UCSD-AML1 (cell line): ENCODE results near the gene TULP3.
A peak's percentile ranks its signal among the peaks of the same experiment; 100 is the strongest.

ENCODE experiments used
- DNase-seq: peaks from one replicate; lab custom pipeline; 2025; ENCODE audit not compliant: unreplicated experiment; lab: John Stamatoyannopoulos, UW

TULP3 gene

DNA sequence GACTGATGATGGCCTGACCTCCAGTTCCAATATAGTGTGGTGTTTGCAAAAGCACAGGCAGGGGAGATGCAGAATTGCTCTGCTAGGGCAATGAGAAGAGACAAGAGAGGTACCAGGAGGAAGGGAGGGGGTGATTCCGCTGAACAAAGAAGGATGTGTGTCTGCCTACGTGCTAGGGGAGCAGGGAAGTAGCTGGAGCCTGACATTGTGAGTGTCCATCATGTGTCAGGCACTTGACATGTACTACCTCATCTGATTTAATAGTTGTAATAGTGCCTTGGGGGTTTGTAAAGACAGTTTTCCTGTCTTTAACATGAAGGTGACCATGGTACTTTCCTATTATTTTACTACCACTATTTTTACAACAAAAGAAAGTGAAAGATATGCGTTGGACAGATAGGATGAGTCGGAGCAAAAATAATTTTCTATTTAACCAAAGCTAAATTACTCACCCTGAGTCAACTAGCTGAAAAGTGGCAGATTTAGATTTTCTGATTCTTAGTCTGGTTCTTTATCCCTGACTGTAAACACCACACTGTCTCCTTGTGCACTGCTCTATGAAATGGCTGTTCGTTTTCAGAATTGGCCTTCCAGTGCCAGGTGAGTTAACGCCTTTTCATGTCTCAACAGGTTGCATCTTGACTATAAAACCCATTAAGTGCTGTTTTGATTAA is 34.8 kb downstream of the TULP3 start:
- DNase-seq: no peak

DNA sequence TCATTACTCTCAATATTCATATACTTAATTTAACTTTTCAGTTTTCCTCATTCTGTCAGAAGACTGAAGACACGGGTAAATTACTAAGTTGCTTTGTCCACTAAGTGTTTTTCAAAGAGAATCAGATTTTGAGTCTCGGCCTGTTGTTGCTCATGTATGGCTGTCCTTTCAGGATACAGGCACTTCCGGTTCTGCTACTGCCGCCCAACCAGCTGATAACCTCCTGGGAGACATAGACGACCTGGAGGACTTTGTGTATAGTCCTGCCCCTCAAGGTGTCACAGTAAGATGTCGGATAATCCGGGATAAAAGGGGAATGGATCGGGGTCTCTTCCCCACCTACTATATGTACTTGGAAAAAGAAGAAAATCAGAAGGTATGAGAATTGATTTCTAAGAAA is 40.2 kb downstream of the TULP3 start:
- no peak for DNase-seq

DNA sequence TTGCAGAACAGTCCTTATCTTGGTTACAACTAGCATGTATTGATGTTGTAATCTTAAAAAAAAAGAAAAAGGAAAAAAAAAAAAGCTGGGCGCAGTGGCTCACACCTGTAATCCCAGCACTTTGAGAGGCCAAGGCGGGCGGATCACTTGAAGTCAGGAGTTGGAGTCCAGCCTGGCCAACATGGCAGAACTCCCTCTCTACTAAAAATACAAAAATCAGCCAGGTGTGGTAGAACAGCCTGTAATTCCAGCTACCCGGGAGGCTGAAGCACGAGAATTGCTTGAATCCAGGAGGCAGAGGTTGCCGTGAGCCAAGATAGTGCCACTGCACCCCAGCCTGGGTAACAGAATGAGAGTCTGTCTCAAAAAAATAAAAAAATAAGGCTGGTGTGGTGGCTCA is 42.9 kb downstream of the TULP3 start:
- DNase-seq: no peak

DNA sequence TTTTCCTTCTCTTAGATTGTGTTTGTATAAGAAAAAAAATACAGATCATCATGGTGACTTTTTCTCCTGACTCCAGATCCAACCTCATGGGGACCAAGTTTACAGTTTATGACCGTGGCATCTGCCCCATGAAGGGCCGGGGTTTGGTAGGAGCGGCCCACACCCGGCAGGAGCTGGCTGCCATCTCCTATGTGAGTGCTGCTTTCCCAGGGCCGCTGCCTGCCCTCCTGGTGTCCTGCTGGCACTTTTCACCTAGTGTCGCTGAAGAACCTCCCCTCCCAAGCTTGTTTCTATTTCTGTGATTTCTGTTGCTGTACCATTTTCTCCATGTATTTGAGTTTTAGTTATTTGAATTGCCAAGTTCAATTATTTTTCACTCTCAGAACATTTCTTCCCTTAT is 43.7 kb downstream of the TULP3 start:
- DNase-seq: no peak

DNA sequence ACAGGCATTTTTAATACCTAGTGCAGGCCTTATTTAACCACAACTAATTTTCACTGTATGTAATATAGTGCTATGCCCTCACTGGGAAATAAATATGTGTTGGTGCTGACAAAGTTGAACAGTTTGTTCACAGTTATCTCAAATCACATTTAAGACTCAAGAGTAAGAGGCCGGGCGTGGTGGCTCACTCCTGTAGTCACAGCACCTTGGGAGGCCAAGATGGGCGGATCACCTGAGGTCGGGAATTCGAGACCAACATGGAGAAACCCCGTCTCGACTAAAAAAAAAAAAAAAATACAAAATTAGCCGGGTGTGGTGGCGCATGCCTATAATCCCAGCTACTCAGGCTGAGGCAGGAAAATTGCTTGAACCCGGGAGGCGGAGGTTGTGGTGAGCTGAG is 45.6 kb downstream of the TULP3 start:
- no peak for DNase-seq

DNA sequence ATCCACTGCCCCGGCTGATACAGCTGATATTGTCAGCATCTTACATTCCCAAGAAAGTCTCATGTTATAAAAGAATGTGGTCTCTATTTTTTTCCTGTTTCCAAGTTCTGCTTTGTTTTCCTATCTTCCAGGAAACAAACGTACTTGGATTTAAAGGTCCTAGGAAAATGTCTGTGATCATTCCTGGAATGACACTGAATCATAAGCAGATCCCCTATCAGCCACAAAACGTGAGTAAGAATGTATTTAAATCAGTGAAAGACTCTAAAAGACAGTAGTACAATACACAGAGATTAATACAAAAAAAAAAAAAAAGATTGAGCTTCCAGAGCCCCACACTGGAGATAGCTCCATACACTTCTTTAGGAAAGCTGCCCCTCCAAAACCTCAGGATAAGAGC is 46.8 kb downstream of the TULP3 start:
- DNase-seq: no peak

DNA sequence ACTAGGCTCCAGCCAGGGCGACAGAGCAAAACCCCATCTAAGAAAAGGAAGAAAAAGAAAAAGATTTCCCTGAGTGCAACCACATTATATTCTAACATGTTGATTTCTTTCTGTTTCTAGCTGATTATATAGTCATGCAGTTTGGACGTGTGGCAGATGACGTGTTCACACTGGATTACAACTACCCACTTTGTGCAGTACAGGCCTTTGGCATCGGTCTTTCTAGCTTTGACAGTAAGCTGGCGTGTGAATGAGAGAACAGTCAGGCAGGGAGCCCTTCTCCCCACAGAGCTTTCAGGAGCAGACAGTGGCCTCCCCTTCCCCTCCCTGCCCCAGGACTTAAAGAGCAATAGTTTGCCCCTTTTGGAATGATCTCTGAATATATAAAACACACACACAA is 48.5 kb downstream of the TULP3 start:
- DNase-seq: no peak

DNA sequence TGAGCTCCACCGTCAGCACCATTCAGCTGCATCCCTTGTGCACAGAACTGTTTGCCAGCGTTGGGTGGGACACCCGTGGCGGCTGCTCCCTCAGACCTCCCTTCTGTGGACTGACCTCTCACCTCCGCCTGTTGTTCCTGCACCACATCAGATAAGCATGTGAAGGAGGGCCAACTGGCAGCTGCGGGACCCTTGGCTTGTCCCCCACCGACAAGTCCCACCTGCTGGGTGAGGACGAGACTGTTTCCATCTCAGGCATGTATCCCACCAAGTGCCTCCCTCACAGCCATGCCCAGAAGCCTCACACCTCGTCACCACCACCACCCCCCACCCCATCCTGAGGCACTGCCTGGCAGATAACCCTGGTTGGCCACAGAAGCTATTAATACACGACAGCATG is 49.9 kb downstream of the TULP3 start:
- no peak for DNase-seq

DNA sequence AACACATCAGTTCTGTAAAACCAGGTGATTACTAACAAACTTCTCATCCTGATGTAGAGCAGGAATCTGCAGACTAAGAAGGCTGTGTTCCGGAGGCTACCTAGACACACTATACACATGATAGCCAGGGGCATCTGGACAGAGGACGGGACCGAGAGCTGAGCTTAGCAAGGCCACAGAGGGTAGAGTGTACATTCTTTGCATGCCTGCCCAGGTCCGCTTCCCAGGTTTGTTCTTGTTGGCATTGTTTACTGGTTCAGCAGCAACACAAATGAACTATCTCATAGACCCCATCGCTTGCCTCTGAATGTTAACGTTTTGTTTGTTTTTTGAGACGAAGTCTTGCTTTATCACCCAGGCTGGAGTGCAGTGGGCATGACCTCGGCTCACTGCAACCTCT is 50.8 kb downstream of the TULP3 start:
- no peak for DNase-seq

DNA sequence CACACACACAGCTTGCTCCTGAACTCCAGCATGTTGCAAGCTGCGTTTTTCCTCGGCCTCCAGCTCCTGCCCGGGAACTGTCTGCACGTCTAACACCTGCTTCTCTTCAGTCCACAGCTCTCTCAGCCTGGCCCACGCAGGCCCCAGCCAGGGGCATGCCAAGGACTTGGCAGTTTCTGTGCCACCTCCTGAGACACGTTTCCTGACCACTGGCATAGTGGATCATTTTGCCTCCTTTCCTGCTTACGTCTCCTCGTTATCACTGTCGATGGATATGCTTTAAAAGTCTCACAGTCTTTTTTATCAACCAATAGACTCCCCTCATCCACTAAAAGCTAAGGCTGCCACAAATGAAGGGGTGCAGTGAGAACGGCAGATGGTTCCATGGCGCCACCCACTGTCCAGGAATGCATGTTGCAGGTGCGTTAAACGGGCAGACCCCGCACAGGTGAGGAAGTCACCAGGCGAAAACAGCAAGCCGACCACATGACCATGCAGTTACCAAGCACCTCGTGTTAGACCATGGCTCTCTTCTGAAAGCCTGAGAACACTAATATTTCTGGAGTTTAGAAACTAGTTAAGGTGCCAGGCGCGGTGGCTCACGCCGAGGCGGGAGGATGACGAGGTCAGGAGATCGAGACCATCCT is 53.8 kb downstream of the TULP3 start:
- DNase-seq: peak; percentile 54

DNA sequence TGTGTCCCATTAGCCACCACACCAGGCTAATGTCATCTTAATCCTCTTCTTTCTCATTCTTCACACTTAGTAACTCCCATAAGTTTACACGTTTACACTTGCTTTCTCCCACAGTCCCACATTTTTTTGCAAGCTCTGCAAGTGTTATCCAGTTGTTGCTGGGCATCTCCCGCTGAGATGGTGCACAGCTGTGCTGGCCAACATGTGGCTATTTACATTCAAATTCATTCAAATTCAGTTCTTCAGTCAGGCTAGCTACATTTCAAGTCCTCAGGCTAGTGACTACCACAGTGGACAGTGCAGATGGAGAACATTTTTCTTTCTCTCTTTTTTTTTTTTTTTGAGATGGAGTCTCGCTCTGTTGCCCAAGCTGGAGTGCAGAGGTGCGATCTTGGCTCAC is 58.7 kb downstream of the TULP3 start:
- no peak for DNase-seq

DNA sequence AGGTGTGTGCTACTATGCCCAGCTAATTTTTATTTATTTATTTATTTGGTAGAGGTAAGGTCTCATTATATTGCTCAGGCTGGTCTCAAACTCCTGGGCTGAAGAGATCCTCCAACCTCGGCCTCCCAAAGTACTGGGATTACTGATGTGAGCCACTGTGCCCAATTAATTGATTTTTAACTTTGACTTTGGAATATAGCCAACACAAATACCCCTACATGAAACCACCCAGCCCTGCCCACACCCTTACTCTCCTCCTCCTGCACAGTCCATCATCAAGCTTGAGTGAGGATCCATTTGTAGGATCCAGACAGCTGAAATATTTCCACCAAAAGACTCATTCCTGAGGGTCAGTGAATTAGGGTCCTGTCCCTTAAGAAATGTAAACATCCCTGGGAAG is 65.2 kb downstream of the TULP3 start:
- no peak for DNase-seq

DNA sequence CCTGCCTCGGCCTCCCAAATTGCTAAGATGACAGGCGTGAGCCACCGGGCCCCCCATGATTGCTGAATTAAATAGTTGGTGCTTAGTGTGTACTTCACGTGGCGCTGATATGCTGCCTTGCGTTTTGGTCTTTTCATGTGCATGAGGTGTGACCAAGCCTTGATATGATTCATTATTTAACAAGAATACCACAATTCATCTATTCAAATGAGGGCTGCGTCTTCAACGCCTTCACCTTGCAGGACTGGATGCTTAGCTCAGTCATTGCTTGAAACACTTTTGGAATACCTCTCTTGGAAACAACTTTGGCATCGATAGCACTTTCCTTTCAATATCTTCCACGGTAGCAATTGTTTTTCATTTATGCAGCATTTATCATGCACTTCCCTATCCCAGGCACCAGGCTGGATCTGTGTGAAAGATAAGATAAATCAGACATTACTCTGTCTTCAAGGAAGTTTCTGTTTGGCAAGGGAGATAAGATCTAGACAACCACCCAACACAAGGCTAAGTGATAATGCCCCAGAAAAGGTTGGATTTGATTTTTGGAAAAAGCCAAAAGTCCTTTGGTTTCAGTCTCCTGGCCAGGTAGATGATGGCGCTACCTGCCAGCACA is 67.2 kb downstream of the TULP3 start:
- no peak for DNase-seq

DNA sequence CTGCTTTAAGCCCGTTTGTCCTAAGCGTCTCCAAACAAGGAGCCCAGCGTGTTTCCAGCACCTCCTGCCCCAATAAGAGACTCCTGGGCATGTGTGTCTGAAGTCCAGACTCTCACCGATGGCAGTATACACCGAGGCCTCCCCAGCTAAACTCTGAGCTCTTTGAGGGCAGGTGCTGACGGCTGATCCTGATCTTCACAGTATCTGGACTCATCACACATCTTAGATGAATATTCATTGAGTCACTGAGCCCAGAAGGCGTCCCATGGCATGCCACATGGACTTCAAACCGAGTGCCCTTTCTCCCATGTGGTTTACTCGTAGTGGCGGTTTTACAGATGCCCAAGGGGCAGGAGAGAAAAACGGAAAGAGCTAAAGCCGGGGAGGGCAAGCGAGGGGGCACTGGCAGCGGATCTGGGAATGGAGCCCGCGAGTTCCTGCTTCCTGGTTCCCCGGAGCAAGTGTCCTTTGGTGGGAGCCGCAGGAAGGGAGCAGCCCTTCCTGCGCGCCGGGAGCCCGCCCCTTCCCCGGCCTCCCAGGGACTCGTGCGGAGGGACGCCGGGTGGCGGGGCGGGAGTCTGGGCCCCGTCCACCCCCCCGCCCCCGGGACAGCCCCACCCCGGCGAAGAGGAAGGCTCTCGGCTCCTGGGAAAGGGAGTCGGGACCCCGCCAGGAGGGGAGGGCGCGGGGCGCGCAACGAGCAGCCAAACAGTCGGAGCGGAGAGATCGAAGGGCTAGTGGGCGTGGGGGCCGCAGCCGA is 67.9 kb downstream of the TULP3 start:
- DNase-seq: peak; percentile 67

DNA sequence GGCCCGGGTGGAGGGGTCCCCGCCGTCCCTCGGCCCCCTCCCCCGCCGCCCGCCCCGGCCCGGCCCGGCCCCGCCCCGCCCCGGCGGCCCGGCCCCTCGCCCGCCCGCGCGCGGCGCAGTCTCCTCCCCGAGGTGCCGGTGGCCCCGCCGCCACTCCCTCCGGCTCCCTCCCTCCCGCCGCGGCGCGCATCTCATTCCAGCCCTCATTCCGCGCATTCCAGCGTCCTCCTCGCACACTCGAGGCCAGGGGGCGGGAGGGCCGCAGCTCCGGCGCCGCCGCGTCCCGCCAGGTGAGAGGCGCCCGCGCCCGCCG is 68.5 kb downstream of the TULP3 start, which contains the start of gene TEAD4:
TSS of gene TEAD4 (plus strand) at position 206 of the 313 bp plus-strand sequence.
- peak; percentile 67 for DNase-seq

DNA sequence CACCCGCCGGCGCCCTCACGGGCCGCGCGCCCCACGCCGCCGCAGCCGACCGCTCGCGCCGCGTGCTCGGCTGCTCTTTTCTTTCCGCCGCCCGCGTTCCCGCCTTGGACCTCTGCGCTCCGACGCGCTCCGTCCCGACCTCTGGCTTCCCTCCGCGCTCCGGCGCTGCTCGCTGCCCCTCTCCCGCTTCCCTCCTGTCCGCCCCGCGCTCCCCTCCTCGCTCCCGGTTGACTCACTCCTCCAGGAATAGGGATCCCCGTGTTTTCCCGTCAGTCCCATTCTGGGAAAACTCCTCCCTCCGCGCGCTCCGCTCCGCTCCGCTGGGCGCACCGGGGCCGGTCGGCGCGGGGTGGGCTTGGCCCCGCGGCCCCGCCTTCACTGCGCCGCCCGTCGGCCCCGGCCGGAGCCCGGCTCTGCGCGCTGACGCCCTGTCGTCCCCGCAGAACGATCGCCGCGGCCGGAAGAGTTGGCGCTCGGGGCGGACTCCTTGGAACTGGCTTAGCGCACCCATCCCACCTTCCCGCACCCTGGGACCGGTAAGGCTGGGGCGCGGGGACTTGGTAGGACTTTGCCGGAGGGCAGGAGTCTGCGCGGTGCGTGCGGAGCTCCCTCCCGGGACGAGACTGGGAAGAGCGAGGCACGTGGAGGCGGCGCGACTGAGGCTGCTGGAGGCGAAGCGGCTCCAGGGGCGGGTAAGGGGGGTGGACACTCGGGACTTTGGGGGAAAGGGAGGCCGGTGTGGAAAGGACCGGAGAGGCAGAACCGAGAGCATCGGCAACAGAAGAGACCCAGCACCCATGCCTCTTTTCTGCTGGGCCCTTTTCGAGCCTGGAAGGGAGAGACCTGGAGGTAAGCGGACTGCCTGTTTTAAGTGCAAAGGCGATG is 69.1 kb downstream of the TULP3 start:
- peak; percentile 58 for DNase-seq

DNA sequence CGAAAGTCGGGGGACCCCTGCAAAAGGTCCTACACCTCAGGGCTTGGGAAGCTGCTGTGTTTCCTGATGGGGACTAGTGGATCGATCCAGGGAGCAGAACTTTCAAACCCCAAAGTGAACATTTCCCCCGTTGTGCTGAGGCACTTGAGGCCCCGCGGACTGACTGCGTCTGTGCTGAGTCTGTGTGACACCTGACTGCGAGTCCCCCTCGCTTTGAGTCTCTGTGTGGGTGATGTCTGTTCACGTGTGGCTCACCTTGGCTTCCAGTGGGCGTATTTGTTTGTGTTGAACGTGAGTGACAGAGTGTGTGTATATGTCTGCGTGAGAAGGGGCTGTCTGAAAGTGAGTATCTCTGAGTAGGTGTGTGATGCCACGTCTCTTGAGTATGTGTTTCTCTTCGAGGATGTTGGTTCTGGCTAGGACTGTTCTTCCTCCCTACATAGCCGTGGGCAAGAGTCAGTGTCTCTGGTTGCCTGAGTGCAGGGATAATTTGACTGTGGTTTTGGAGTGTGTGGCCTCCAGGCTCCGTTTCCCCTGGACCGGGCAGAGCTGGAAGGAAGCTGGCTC is 69.8 kb downstream of the TULP3 start:
- peak; percentile 43 for DNase-seq

DNA sequence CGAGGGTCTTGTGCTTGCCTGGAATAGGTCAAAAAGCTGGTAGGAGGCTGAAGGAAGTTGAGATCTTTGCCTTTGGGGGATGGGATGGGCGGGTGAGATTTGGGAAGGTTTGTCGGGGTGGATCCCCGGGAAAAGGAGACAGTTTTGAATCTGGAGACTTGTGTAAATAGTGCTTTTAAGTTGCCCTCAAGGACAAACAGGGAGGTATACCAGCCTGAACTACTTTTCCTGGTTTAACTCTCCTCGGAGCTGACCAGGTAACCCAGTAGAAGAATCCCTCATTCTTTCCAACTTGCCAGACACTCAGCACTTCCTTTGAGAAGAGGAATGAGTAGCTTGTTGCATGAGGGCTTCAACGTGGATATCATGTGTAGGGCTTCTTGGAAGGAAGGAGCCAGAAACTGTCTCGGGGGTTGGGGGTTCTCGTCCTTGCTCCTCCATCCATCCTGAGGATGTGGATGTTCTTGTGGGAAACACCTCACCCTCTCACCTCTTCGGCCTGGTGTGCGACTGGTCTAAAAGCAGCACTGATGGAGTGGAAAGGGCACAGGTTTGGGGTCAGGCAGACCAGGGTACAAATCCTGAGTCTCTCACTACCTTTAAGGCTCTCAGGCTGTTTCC is 70.4 kb downstream of the TULP3 start:
- no peak for DNase-seq

DNA sequence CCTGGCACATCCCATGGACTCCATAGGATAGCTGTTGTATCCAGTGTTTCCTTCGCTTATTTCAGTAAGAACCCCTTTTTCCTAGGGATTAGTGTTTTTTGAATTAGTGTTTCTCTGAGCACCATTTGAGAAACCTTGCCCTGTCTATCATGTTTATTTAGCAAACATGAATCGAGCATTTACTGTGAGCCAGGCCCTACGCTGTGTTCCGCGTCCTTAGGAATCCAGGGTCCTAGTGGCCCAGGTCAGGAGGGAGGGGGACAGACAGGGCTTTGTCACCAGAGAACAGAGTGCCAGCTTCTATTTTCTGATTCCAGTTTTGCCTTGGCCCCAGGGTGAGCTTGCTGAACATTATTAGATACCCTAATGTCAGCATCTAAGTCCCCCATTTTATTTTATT is 71.0 kb downstream of the TULP3 start:
- DNase-seq: no peak

DNA sequence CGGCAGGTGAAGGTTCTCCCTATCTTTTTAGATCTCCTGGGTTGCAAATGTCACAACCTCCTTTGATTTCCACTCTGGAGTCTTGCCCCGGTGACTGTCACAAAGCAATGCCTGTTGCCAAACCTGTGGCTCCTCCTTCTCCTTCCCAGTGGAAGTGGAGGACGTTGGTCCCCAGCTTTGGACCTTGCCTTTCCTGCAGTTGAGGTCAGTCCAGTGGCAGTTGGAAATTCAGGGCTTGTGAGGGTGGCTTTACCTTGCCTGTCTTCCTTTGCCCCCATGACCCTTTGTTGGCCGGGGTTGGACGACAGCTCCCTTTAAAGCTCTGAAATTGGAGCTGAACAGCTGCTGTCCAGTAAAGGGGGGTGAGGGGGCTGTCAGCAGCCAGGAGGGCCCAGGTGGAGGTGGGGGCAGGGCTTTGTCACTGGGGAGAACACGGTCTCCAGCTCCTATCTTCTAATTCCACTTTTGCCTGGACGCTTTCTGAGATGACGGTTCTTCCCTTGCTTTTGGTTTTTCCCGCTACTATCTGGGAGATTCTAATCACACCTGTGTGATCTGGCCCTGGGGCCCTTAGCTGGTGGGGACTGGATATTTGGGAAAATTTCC is 72.6 kb downstream of the TULP3 start:
- DNase-seq: no peak
